Measurements from ENCODE around the gene HLA-DMA.

HLA-DMA gene

DNA sequence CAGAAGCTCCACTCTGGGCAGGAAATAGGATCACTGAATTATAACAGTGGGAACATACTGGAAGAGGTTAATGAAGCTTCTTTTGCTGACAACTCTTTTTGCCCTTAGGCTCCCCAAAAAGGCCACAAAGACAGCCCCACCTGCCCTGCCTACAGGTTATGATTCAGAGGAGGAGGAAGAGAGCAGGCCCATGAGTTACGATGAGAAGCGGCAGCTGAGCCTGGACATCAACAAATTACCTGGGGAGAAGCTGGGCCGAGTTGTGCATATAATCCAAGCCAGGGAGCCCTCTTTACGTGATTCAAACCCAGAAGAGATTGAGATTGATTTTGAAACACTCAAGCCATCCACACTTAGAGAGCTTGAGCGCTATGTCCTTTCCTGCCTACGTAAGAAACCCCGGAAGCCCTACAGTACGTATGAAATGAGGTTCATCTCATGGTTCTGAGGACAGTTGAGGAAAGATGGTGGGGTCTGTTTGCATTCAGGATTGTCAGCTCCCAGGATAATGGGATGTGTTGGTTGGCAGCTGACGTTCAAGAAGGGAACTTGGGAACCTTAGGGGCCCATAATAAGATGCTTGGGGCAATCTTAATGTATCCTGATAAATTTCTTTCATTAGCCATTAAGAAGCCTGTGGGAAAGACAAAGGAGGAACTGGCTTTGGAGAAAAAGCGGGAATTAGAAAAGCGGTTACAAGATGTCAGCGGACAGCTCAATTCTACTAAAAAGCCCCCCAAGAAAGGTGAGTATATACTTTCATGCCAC, 27.0 kb upstream of the HLA-DMA start:
- no peak for TF ChIP-seq CTCF (IDR thresholded peaks at IDR 0.05; ENCODE audit: extremely low read depth, missing control alignments)
- DNase-seq (ENCODE audit: low spot score) = no peak

- TF ChIP-seq CTCF (IDR thresholded peaks at IDR 0.05; ENCODE audit: extremely low read depth, missing control alignments) = no peak
- no peak for DNase-seq (ENCODE audit: low spot score)
These were observed 25.0 kb upstream of the HLA-DMA start for GRCh38 chr6:32977953-32978324.

GRCh38 chr6:32977272-32977952, 24.5 kb upstream of the HLA-DMA start:
- DNase-seq (ENCODE audit: low spot score) = no peak
- TF ChIP-seq CTCF (IDR thresholded peaks at IDR 0.05; ENCODE audit: extremely low read depth, missing control alignments) = no peak

DNA sequence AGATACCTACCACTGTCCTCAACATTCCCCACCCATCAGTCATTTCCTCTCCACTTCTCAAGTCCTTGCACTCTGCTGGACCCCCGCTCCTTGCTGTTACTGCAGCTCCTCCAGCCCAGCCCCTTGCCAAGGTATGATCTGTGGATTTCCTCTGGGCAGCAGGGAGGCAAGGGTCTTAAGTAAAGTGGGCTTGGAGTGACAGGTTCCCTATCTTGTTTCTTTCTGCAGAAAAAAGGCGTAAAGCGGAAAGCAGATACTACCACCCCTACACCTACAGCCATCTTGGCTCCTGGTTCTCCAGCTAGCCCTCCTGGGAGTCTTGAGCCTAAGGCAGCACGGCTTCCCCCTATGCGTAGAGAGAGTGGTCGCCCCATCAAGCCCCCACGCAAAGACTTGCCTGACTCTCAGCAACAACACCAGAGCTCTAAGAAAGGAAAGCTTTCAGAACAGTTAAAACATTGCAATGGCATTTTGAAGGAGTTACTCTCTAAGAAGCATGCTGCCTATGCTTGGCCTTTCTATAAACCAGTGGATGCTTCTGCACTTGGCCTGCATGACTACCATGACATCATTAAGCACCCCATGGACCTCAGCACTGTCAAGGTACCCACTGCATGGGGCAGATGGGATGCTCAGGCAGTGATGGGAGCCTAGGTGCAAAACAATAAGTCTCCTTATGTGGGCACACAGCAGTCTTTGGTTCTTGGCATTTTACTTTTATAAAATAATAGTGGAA, 23.6 kb upstream of the HLA-DMA start:
- no peak for TF ChIP-seq CTCF (IDR thresholded peaks at IDR 0.05; ENCODE audit: extremely low read depth, missing control alignments)
- DNase-seq (ENCODE audit: low spot score) = no peak

DNA sequence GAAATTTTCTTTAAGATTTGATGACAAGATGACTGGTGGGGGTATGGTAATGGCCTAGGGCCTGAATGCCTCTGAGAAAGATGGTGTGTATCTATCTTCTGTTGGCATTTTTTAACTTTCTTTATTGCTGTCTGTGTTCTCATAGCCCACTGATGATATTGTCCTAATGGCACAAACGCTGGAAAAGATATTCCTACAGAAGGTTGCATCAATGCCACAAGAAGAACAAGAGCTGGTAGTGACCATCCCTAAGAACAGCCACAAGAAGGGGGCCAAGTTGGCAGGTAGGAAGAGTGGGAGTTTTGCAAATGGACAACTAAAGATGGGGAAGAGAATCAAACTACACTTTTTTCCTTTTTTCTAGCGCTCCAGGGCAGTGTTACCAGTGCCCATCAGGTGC, 23.0 kb upstream of the HLA-DMA start:
- no peak for DNase-seq (ENCODE audit: low spot score)
- TF ChIP-seq CTCF (IDR thresholded peaks at IDR 0.05; ENCODE audit: extremely low read depth, missing control alignments) = no peak

DNA sequence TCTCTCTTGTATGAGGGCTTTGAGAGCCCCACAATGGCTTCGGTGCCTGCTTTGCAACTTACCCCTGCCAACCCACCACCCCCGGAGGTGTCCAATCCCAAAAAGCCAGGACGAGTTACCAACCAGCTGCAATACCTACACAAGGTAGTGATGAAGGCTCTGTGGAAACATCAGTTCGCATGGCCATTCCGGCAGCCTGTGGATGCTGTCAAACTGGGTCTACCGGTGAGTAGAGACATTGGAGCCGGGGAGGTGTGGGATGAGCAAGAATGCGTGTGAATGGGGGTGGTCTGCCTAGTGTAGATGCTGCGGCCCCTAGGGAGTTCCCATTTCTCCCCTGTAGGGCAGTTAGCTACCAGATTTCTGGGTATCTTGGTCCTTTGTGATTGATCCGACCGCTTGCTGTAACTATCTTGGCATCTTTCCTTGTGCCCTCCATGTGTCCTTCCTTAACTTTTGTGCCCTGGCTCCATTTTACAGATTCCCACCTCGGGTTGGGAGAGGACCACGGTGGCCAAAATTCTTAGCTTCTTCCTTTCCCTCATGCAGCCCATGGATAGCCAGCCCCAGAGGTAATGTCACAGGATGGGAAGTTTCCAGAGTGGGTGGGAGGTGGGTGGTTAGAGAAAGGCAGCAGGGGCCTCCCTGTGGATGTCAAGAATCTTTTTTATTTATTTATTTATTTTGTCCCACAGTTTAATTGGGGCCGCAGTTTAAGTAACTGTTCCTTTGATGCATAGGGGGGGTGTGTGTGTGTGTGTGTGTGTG, 21.8 kb upstream of the HLA-DMA start:
- TF ChIP-seq CTCF (IDR thresholded peaks at IDR 0.05; ENCODE audit: extremely low read depth, missing control alignments) = no peak

More for the DNA sequence above, 21.8 kb upstream of the HLA-DMA start:
- no peak for DNase-seq (ENCODE audit: low spot score)
